ENCODE data around the gene DLK1.

DLK1 gene

DNA sequence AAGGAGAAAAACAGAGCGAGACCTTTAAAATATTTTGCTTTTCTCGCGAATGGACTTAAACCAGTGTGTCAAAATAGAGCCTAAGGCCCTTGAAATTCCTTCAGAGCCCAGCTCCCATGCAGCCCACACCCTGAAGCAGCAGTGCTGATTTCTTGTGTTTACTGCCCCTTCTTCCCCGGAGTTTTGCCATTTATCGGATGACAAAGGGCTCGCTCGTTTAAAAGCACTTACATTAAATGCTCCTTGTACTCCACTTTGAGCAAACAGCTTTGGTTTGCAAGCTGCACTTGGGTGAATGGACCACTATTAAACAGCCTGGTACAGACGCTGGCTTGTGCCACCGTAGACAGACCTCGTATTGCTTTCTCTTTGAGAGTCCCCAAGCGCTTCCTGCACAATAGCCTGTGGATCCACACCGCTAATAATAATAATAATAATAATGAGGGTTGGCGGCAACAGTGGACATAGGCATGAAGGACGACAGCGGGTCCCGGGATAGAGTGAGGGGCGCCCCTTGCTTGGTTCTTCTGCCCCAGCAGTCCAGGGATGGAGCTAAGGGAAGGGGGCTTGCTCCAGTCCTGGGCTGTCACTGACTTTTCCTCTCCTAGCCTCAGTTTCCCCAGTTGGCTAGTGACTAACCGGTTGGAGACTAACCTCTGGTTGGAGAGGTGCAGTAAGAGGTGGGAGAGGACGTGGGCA, 6.6 kb downstream of the DLK1 start:
- DNase-seq (ENCODE audit: low read depth in 2 of 2), result no peak

GRCh38 chr14:100734031-100734990, 7.6 kb downstream of the DLK1 start:
- no peak for DNase-seq (ENCODE audit: low read depth in 2 of 2)

- DNase-seq (ENCODE audit: low read depth in 2 of 2), result no peak
These were observed 8.6 kb downstream of the DLK1 start for GRCh38 chr14:100735271-100735670.

- no peak for DNase-seq (ENCODE audit: low read depth in 2 of 2)
These were observed 9.8 kb downstream of the DLK1 start for GRCh38 chr14:100736269-100737180.

GRCh38 chr14:100737526-100737925, 10.8 kb downstream of the DLK1 start:
- no peak for DNase-seq (ENCODE audit: low read depth in 2 of 2)

- no peak for DNase-seq (ENCODE audit: low read depth in 2 of 2)
These were observed 11.6 kb downstream of the DLK1 start for GRCh38 chr14:100738269-100738691.

DNA sequence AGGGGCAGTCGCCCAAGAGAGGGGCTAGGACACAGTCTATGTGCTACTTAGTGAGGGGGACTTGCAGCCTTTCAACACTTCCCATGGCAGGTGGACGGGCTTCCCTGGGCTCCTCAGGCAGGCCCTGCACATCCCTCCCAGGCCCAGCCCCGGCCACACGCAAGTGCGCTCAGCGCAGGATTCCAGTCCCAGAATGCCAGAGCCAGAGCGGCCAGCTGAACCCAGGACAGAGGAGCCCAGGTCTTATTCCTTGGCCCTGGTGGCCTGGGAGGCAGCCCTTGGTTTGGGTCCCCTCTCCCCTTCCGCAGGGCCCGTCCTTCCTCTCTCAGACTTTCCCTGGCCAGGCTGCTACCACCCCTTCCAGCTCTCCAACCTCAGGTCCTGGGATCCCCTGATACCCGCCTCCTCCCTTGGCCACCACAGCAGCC, 12.0 kb downstream of the DLK1 start:
- DNase-seq (ENCODE audit: low read depth in 2 of 2), result no peak

GRCh38 chr14:100739306-100739705, 12.6 kb downstream of the DLK1 start:
- no peak for DNase-seq (ENCODE audit: low read depth in 2 of 2)

DNA sequence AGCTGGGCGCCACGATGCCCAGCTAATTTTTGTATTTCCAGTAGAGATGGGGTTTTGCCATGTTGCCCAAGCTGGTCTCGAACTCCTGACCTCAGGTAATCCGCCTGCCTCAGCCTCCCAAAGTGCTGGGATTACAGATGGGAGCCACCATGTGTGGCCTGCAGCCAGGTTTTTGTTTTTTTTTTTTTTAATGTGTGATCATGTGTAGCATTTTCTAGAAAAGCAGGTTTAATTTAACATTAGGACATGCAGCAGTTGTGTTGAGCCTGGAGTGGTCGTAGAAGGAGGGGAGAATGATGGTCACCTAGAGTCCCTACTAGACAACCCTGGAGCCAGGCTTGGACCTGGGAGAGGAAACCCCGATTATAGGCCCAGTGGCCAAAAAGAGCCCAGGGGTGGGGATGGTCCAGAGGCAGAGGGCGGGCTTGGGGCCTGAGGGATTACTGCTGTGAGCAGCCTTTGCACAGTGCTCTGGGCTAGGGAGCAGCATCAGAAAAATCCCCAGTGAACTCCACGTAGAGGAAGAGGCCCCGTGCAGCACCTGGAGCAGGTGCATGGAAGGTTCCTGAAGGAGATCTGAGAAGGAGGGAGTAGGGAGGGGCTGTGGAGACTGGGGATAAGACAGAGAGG, 13.6 kb downstream of the DLK1 start:
- no peak for DNase-seq (ENCODE audit: low read depth in 2 of 2)

DNA sequence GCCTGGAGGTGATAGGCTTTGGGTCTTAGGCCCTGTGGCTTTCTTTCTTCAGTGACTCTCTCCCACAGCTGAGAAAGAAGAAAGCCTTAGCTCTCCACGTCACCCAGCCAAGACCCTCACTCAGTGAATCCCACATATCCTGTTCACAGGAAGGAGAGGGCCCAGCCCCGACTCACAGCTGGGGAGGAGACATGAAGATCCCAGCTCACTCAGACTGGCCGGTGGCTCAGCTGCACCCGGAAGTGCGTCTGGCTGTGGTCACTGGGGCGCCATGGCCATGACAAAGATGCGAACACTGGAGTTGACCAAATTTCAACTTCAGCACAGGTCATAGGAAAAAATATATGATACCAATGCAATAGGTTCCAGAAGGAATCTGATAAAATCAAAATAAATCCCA, 14.2 kb downstream of the DLK1 start:
- no peak for DNase-seq (ENCODE audit: low read depth in 2 of 2)

DNA sequence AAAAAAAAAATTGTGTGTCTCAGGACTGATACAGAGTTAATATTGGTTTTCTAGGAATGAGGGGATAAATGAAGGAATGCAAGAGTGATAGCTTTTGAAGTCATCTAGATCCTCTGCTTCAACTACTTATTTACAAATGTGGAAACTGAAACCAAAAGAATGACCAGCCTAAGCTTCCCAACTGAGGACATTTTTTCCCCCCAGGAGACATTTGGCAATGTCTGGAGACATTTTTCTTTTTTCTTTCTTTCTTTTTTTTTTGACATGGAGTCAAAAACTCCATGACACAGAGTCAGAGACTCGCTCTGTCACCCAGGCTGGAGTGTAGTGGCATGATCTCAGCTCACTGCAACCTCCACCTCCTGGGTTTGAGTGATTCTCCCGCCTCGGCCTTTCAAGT, 15.3 kb downstream of the DLK1 start:
- DNase-seq (ENCODE audit: low read depth in 2 of 2), result no peak

DNA sequence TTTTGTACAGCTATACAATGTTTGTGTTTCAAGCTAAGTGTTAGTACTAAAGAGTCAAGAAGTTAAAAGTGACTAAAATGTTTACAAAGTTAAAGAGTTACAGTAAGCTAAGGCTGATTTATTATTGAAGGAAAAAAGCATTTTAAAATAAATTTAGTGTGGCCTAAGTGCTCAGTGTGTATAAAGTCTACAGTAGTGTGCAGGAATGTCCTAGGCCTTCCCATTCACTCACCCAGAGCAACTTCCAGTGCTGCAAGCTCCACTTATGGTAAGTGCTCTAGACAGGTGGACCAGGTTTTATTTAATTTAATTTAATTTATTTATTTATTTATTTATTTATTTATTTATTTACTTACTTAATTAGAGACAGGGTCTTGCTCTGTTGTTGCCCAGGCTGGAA, 19.6 kb downstream of the DLK1 start:
- DNase-seq (ENCODE audit: low read depth in 2 of 2), result no peak

GRCh38 chr14:100747021-100747586, 20.4 kb downstream of the DLK1 start:
- no peak for DNase-seq (ENCODE audit: low read depth in 2 of 2)

- DNase-seq (ENCODE audit: low read depth in 2 of 2), result no peak
These were observed 21.0 kb downstream of the DLK1 start for GRCh38 chr14:100747736-100748135.

GRCh38 chr14:100748403-100748802, 21.7 kb downstream of the DLK1 start:
- no peak for DNase-seq (ENCODE audit: low read depth in 2 of 2)

- DNase-seq (ENCODE audit: low read depth in 2 of 2), result no peak
These were observed 22.3 kb downstream of the DLK1 start for GRCh38 chr14:100748944-100749343.

DNA sequence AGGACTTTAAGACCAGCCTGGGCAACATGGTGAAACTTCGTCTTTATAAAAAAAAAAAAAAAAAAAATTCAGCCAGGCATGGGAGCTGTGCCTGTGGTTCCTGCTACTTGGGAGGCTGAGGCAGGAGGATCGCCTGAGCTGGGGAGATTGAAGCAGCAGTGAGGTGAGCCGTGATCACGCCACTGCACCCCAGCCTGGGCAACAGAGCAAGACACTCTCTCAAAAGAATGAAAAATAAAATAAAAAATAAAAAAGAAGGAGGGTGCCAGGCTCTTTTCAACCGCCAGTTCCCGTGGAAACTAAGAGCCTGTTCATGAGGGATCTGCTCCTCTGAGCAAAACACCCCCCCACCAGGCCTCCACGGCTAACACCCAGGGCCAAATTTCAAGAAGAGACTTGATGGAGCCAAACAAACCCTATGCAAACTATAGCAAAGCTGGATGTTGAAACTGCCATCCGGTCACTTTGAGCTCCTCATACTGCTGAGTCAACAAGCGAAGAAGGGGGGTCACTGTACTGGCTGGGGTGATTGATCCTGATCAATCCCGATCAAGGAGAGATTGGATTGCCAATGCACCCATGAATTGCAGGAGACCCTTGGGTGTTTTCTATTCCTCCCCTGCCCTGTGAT, 23.4 kb downstream of the DLK1 start:
- no peak for DNase-seq (ENCODE audit: low read depth in 2 of 2)

DNA sequence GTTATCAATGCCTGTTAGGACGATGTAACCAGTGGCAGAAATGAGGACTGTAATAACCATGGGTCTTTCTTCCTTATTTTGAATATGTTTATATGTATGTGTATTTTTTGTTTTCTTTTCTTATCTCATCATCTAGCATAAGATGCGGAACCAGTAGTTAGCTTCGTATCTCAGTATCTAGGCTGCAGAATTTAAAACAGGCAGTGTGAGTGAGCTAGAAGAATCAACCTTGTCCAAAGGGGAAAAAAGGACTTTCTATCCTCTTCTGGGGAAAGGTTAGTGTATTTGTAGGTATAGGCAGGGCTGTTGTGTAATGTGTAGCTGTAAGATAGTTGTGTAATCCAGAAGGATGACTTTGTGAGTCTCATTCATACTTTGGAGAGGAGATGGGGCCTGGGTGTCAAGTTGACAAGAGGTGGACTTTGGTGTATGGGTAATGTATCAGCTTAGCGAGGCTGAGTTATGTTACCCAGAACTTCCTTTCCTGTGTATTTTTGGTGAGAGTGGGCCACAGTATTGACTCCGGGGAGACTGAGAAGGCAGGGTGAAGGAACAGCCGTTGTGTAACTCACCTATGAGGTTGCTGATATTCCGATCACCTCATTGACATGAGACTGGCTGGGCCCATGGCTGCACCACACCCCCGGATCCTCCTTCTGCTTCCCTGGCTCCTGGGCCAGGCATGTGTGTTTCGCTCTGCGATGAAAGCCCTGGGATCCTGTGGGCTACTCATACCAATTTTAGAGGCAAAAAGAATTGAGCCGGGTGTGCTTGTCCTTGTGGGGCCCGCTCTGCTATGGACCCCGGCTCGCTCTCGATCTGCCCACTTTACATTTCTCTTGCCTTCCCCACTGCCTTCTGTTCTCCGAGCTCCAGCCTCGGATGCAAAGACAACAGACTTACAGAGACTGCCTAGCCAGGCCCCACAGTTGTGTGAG, 24.3 kb downstream of the DLK1 start:
- no peak for DNase-seq (ENCODE audit: low read depth in 2 of 2)

GRCh38 chr14:100754020-100754419, 27.3 kb downstream of the DLK1 start:
- DNase-seq (ENCODE audit: low read depth in 2 of 2), result no peak
